A673 (cell line): ENCODE data around the gene STK17B. TPM values are rescaled to one million over a fixed set of nuclear protein-coding genes. Genes with fewer than 3 reads are reported as not detected.

ENCODE experiments used
- BruUV-seq: library from RNA; stranded (reverse); fragments of 400-500 nt; replicated peaks from 2 replicates; lab custom pipeline; 2021; lab: Mats Ljungman, UMichigan
- CTCF ChIA-PET: fragments of 300-600 bp; sonication (Branson Sonifier 250); formaldehyde crosslinking; loops from one replicate; lab custom pipeline; 2022; ENCODE audit warnings: antibody characterized with exemption; lab: Charles Lee
- POLR2A ChIA-PET: fragments of 300-600 bp; sonication (Branson Sonifier 250); formaldehyde crosslinking; loops from one replicate; lab custom pipeline; 2022; ENCODE audit warnings: antibody characterized with exemption; ENCODE audit not compliant: low non-redundant PET; lab: Charles Lee
- DNase-seq: peaks from one replicate; pipeline ENCODE4 v3.0.0-alpha.2; 2015; ENCODE audit warnings: low spot score
- H3K27ac ChIP-seq: fragments of 200-600 bp; sonication (generic); 2 replicates; pipeline ENCODE4 v1.5.1; 2016; ENCODE audit warnings: mixed run types, low read depth, mild to moderate bottlenecking, mixed read lengths, antibody characterized with exemption, low read length; ENCODE audit not compliant: poor library complexity, severe bottlenecking
- H3K27me3 ChIP-seq: fragments of 200-600 bp; sonication (generic); replicated peaks from 2 replicates; pipeline ENCODE4 v1.6.1; 2017; ENCODE audit warnings: mixed run types, low read depth, mild to moderate bottlenecking, mixed read lengths, antibody characterized with exemption, low read length; ENCODE audit not compliant: insufficient read depth, poor library complexity
- H3K36me3 ChIP-seq: fragments of 200-600 bp; sonication (generic); 2 replicates; pipeline ENCODE4 v1.6.1; 2016; ENCODE audit warnings: mixed run types, mild to moderate bottlenecking, mixed read lengths, antibody characterized with exemption, low read length; ENCODE audit not compliant: insufficient read depth, poor library complexity, severe bottlenecking
- H3K4me1 ChIP-seq: fragments of 200-600 bp; sonication (generic); 2 replicates; pipeline ENCODE4 v1.6.1; 2017; ENCODE audit warnings: mixed run types, mild to moderate bottlenecking, mixed read lengths, antibody characterized with exemption, low read length; ENCODE audit not compliant: insufficient read depth, poor library complexity, severe bottlenecking
- H3K4me3 ChIP-seq: fragments of 200-600 bp; sonication (generic); 2 replicates; pipeline ENCODE4 v1.5.1; 2016; ENCODE audit warnings: low read depth, mixed run types, mild to moderate bottlenecking, mixed read lengths, low read length; ENCODE audit not compliant: poor library complexity, severe bottlenecking
- H3K9me3 ChIP-seq: fragments of 200-600 bp; sonication (generic); 2 replicates; pipeline ENCODE4 v1.6.1; 2016; ENCODE audit warnings: mixed run types, low read depth, mild to moderate bottlenecking, mixed read lengths, antibody characterized with exemption, low read length; ENCODE audit not compliant: poor library complexity, severe bottlenecking
- CTCF ChIP-seq: fragments of 300-800, 200-600 bp; sonication (generic); conservative IDR thresholded peaks from 2 replicates; pipeline ENCODE4 v1.5.1; 2017; ENCODE audit warnings: low read depth, mild to moderate bottlenecking, antibody characterized with exemption, low read length, moderate library complexity, mixed read lengths
- EZH2 ChIP-seq: fragments of 200-600 bp; sonication (generic); IDR thresholded peaks from 2 replicates; pipeline ENCODE4 v1.6.1; 2017; ENCODE audit warnings: borderline replicate concordance, low read depth, mild to moderate bottlenecking, mixed read lengths, antibody characterized with exemption, low read length; ENCODE audit not compliant: poor library complexity, severe bottlenecking
- intact Hi-C: fragments of 100-400 bp; cut with micrococcal nuclease; formaldehyde crosslinking; loops from one replicate; pipeline ENCODE4 v1.10.0; 2022; ENCODE audit not compliant: unreplicated experiment
- total RNA-seq: library from RNA; stranded (reverse); gene quantifications from 2 replicates; pipeline ENCODE4 v1.2.3, GENCODE V29; 2021

The STK17B gene
- total RNA-seq, 1 experiment from 2014 or later: 18.5 TPM

GRCh38 chr2:196105951-196106350, 65.4 kb downstream of the STK17B start:
- H3K27me3 ChIP-seq: no peaks in the 10 kb centered on the region
- H3K4me1 ChIP-seq: peaks cover 15% of the 10 kb centered on the region
- ChIA-PET POLR2A (no interaction called here), CTCF (no interaction called here)
- no TSS peak for BruUV-seq
- H3K36me3 ChIP-seq: no peaks in the 10 kb centered on the region
- peak overlapping the region; percentile 19 for H3K27ac ChIP-seq
- no peaks in the 10 kb centered on the region for H3K9me3 ChIP-seq
- H3K4me3 ChIP-seq: no peak overlapping the region
- DNase-seq: peak; percentile 61
- intact Hi-C loops: no loop called here
- no peak for TF ChIP-seq EZH2
- no peak for TF ChIP-seq CTCF

- CTCF ChIA-PET: no interaction called here
These were observed 67.3 kb downstream of the STK17B start for GRCh38 chr2:196104066-196104465.

GRCh38 chr2:196103626-196104025, 67.8 kb downstream of the STK17B start:
- CTCF ChIA-PET: no interaction called here
- Histone ChIP-seq H3K4me1 (peaks cover 15% of the 10 kb centered on the region), H3K4me3 (no peak overlapping the region), H3K9me3 (no peaks in the 10 kb centered on the region), H3K27me3 (no peaks in the 10 kb centered on the region), H3K27ac (no peak overlapping the region), H3K36me3 (no peaks in the 10 kb centered on the region)
- TF ChIP-seq CTCF (no peak), EZH2 (no peak)
- POLR2A ChIA-PET: no interaction called here
- intact Hi-C loops: no loop called here
- no TSS peak for BruUV-seq
- DNase-seq: no peak

More at GRCh38 chr2:196104066-196104465, 67.3 kb downstream of the STK17B start:
- POLR2A ChIA-PET: no interaction called here
- DNase-seq: no peak
- no peaks in the 10 kb centered on the region for H3K36me3 ChIP-seq
- no peaks in the 10 kb centered on the region for H3K27me3 ChIP-seq
- intact Hi-C loops: no loop called here
- no TSS peak for BruUV-seq
- no peak overlapping the region for H3K27ac ChIP-seq
- H3K4me1 ChIP-seq: peaks cover 15% of the 10 kb centered on the region
- TF ChIP-seq CTCF: no peak
- TF ChIP-seq EZH2: no peak
- no peak overlapping the region for H3K4me3 ChIP-seq
- H3K9me3 ChIP-seq: no peaks in the 10 kb centered on the region
